ENCODE results near the gene P2RX4.
"Not testable (repeated sequence)": the region's sequence is repeated elsewhere in the genome, so short reads cannot be mapped to it uniquely, and the experiment has no call there.

P2RX4 gene

GRCh38 chr12:121209624-121210572 lies at the start of gene P2RX4:
P2RX4 (plus strand) TSS chr12:121210129; CDS start chr12:121210165, 36 bp downstream.
- DNase-seq (ENCODE audit: low read depth in 4 of 4, low spot score in 1 of 4): peak; percentile 63 to 85 (median 71)

- no peak for DNase-seq (ENCODE audit: low read depth in 4 of 4, low spot score in 1 of 4)
Measured at GRCh38 chr12:121162384-121162783, 47.5 kb upstream of the P2RX4 start.

DNA sequence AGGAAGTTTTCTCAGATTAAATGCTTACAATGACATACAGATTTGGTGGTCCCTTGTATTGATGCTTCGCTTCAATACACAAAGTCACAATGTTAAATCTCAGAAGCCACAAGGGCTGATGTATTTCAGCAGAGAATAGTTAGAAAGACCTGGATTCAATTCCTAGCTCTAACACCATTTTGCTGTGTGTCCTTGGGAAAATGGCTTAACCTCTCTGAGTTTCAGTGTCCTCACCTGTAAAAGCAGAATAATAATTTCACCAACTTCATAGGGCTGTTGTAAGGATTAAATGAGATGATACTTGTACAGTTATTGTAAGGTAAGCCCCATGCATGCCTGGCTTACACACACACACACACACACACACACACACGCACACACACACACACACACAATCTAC lies 46.9 kb upstream of the P2RX4 start:
- no peak for DNase-seq (ENCODE audit: low read depth in 4 of 4, low spot score in 1 of 4)

DNA sequence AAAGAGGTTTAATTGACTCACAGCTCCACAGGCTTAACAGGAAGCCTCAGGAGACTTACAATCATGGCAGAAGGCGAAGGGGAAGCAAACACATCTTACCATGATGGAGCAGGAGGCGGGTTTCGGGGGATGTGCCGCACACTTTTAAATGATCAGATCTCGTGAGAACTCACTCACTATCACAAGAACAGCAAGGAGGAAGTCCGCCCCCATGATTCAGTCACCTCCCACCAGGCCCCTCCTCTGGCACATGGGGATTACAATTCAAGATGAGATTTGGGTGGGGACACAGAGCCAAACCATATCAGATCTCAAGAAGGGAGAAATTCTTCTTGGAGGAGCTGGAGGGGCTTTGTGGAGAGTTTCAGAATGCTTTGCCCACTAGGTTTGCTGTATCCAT lies 45.1 kb upstream of the P2RX4 start:
- DNase-seq (ENCODE audit: low read depth in 4 of 4, low spot score in 1 of 4): not testable (repeated sequence)

DNA sequence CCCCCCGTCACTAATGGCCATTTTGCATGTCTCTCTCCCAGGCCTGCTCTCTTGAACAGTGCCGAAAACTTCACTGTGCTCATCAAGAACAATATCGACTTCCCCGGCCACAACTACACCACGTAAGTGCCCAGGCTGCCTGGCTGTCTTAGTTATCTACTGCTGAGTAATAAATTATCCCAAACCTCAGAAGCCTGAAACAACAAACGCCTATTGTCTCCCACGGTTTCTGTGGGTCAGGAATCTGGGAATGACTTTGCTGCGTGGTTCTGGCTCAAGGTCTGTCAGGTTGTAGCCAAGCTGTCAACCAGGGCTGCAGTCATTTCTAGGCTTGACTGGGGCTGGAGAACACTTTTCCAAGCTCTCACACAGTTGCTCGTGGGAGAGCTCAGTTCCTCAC lies 44.6 kb upstream of the P2RX4 start:
- no peak for DNase-seq (ENCODE audit: low read depth in 4 of 4, low spot score in 1 of 4)

DNA sequence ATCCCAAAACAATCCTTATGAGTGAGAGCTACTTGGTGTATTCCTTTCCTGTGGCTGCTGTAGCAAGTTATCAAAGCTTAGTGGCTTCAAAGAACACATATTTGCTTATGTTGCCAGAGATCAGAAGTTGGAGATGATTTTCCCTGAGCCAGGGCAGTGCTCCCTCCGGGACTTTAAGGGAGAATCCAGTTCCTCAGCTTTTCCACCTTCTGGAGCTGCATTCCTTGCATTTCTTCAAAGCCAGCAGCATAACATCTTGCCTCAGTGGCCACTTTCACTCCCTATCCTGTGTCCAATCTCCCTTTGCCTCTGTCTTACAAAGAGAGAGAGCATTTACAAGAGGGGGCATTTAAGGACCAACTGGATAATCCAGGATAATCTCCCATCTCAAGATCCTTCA lies 43.6 kb upstream of the P2RX4 start:
- no peak for DNase-seq (ENCODE audit: low read depth in 4 of 4, low spot score in 1 of 4)

GRCh38 chr12:121167232-121167820 lies 42.6 kb upstream of the P2RX4 start:
- DNase-seq (ENCODE audit: low read depth in 4 of 4, low spot score in 1 of 4): no peak

DNA sequence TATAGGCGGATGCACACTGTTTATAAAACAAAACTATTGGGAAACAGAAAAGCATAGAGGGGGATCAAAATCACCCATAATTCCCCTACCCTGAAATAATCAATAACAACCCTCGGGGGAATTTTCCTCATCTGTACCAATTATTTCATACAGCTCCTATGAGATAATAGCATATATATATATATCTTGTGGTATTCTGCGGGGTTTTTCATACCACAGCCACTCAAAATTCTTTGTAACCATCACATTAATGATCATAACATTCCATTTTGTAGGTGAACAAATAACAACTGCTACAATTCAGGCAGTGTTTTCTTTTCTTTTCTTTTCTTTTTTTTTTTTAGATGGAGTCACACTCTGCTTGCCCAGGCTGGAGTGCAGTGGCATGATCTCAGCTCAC lies 42.0 kb upstream of the P2RX4 start:
- DNase-seq (ENCODE audit: low read depth in 4 of 4, low spot score in 1 of 4): no peak

GRCh38 chr12:121170151-121170550 lies 39.8 kb upstream of the P2RX4 start:
- DNase-seq (ENCODE audit: low read depth in 4 of 4, low spot score in 1 of 4): no peak

DNA sequence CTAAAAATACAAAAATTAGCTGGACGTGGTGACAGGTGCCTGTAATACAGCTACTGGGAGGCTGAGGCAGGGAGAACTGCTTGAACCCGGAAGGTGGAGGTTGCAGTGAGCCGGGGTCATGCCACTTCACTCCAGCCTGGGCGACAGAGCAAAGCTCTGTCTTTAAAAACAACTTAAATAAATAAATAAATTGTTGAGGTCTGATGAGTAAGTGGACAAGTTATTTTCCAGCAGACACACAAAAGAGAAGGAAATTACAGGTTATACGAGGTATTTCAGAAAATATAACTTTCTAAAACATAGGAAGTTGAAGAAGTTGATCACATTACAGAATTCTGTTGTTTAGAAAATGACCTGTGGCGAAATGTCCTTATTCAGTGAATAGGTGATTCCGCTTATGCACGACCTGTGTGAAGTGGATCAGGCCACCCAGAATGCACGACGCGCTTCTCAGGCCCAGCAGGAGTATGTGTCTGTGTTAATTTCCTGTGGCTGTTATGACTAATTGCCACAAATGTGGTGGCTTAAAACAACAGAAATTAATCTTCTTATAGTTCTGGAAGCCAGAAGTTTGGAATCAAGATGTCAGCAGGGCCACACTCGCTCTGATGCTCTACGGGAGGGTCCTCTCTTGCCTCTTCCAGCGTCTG lies 39.2 kb upstream of the P2RX4 start:
- DNase-seq (ENCODE audit: low read depth in 4 of 4, low spot score in 1 of 4): no peak

DNA sequence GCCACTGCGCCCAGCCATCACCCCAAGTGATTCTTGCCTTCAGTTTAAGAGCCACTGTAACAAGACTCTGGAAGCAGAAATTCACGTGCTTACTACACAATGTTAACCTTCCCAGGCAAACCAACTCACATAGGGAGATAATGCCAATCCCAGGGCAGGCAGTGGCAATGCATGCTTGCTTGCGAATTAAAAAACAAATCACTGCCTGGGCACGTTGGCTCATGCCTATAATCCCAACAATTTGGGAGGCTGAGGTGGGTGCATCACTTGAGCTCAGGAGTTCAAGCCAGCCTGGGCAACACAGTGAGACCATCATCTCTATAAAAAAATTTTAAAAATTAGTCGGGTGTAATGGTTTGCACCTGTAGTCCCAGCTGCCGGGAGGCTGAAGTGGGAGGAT lies 37.8 kb upstream of the P2RX4 start:
- no peak for DNase-seq (ENCODE audit: low read depth in 4 of 4, low spot score in 1 of 4)

- DNase-seq (ENCODE audit: low read depth in 4 of 4, low spot score in 1 of 4): no peak
Measured at GRCh38 chr12:121175383-121176119, 34.4 kb upstream of the P2RX4 start.

- DNase-seq (ENCODE audit: low read depth in 4 of 4, low spot score in 1 of 4): no peak
Measured at GRCh38 chr12:121176826-121177529, 33.0 kb upstream of the P2RX4 start.

GRCh38 chr12:121181181-121181580 lies 28.7 kb upstream of the P2RX4 start:
- no peak for DNase-seq (ENCODE audit: low read depth in 4 of 4, low spot score in 1 of 4)

DNA sequence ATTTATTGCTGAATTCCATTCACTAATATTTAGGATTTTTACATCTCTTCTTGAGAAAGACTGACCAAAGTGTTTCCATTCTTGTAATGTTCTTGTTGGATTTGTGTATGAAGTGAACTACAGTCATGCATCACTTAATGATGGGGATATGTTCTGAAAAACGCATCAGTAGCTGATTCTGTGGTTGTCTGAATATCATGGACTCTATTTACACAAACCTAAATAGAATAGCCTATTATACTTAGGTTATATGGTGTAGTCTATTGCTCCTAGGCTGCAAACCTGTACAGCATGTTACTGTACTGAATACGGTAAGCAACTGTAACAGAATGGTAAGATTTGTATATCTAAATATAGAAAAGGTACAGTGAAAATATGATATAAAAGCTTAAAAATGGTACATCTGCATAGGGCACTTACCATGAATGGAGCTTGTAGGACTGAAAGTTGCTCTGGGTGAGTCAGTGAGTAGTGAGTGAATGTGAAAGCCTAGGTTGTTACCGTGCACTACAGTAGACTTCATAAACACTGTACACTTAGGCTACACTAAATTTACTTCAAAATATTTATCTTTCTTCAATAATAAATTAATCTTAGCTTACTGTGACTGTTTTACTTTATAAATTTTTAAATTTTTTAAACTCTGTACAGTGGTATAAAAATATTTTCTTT lies 27.6 kb upstream of the P2RX4 start:
- DNase-seq (ENCODE audit: low read depth in 4 of 4, low spot score in 1 of 4): no peak

- DNase-seq (ENCODE audit: low read depth in 4 of 4, low spot score in 1 of 4): no peak
Measured at GRCh38 chr12:121184425-121184824, 25.5 kb upstream of the P2RX4 start.

DNA sequence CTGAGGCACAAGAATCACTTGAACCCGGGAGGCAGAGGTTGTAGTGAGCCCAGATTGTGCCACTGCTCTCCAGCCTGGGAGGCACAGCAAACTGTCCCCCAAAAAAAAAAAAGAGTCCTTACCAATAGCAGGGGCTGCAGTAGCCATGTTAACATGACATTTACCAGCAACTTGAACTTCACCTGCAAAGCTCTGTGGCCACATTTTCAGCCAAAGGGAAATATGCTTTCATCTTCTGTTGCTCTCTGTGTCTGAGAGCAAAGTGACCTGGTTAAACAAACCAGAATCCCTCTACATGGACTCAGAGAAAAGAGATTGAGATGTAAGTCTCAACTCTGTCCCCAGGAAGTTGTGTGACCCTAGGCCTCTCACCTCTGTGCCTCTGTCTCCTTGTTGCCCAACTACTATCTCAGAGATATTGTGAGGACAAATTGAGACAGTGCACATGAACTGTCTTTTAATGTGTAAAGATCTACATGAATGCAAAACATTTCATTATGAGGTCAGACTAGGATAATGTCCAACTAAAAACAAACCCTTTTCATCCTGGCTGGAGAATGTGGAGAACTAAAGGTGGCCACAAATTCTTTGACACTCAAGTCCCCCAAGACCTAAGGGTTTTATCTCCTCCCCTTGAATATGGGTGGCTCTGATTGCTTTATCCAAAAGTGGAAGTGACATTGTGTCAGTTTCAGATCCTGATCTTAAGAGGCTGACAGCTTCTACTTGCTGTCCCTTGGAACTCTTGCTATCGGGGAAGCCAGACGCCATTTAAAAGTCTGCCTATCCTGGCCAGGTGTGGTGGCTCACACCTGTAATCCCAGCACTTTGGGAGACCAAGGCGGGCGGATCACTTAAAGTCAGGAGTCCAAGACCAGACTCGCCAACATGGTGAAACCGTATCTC lies 24.7 kb upstream of the P2RX4 start:
- DNase-seq (ENCODE audit: low read depth in 4 of 4, low spot score in 1 of 4): no peak

DNA sequence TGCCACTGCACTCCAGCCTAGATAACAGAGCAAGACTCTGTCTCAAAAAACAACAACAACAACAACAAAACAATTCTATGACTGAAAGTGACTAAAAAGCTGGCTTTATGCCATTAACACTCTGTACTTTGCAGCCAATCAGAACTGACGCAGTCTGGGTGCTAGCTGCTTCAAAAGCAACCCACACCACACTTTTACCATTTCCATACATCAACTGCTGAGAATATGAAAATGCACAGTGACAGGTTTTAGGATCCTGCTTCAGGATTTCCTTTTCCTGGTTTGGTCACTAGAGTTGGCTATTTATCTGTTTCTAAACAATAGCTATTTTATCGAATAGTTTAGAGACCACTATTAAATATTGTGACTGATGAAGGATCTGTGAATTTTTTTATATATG lies 23.1 kb upstream of the P2RX4 start:
- no peak for DNase-seq (ENCODE audit: low read depth in 4 of 4, low spot score in 1 of 4)

DNA sequence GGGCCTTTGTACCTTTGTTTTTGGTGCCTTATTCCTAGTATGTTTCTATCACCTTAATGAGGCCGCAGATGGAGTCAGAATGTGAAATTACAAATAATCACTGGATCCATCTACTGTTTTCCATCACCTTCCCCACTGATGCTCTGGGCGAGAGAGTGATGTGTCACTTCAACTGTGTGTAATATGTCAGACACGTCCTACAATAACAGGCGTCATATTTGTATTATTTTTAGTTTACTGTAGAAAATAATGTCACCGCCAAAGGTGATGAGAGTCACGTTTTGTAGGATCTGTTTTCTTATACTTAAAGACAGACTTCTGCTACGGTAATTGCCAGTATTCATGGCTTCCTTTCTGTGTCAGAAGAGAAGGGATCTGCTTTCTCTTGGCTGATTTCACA lies 22.4 kb upstream of the P2RX4 start:
- no peak for DNase-seq (ENCODE audit: low read depth in 4 of 4, low spot score in 1 of 4)

Measured in stimulated activated CD4-positive, alpha-beta T cell treated with anti-CD3 and anti-CD28 coated beads, Interleukin-1b, Interleukin-23, amount 100 ng/mL, for 24 hours (primary cell).